ENCODE data around the gene TJP2.

DNA sequence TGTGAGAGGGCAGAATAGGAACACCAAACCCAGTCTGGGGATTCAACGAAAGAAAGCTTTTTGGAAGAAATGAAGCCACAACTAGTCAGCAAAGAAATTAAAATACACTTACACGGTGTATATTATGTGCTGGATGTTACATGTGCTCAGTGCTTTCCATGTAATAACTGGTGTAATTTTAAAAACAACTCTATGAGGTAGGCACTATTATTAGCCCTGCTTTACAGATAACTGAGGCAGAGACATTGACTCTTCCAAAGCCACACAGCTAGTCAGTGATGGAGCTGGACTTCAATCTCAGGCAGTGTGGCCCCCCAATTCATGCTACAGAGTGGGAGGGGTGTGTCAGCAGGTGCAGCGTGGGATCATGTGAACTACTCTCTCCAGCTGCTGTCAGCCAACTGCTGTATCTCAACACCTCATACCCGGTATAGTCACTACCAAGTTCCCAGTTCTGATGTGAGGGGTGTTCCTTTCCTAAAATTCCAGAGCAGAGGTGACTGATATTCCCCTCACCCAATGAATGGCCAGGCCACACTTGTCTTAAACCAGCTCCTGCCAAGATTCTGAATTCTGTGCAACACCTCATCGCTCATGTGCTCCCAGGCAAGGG lies 33.8 kb upstream of the TJP2 start:
- TF ChIP-seq TEAD1 (CRISPR knock-in tag; IDR thresholded peaks at IDR 0.05) = no peak
- no peak for TF ChIP-seq MLX (CRISPR knock-in tag; IDR thresholded peaks at IDR 0.05)
- no peak for TF ChIP-seq FOXJ3 (CRISPR knock-in tag; IDR thresholded peaks at IDR 0.05; ENCODE audit: borderline replicate concordance)
- TF ChIP-seq, protein P1, sequence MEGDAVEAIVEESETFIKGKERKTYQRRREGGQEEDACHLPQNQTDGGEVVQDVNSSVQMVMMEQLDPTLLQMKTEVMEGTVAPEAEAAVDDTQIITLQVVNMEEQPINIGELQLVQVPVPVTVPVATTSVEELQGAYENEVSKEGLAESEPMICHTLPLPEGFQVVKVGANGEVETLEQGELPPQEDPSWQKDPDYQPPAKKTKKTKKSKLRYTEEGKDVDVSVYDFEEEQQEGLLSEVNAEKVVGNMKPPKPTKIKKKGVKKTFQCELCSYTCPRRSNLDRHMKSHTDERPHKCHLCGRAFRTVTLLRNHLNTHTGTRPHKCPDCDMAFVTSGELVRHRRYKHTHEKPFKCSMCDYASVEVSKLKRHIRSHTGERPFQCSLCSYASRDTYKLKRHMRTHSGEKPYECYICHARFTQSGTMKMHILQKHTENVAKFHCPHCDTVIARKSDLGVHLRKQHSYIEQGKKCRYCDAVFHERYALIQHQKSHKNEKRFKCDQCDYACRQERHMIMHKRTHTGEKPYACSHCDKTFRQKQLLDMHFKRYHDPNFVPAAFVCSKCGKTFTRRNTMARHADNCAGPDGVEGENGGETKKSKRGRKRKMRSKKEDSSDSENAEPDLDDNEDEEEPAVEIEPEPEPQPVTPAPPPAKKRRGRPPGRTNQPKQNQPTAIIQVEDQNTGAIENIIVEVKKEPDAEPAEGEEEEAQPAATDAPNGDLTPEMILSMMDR (IDR thresholded peaks at IDR 0.05) = no peak
- TF ChIP-seq, protein P2, sequence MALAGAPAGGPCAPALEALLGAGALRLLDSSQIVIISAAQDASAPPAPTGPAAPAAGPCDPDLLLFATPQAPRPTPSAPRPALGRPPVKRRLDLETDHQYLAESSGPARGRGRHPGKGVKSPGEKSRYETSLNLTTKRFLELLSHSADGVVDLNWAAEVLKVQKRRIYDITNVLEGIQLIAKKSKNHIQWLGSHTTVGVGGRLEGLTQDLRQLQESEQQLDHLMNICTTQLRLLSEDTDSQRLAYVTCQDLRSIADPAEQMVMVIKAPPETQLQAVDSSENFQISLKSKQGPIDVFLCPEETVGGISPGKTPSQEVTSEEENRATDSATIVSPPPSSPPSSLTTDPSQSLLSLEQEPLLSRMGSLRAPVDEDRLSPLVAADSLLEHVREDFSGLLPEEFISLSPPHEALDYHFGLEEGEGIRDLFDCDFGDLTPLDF (CRISPR knock-in tag; IDR thresholded peaks at IDR 0.05) = no peak
- no peak for TF ChIP-seq ZBTB43 (CRISPR knock-in tag; IDR thresholded peaks at IDR 0.05)
- TF ChIP-seq, protein P3, sequence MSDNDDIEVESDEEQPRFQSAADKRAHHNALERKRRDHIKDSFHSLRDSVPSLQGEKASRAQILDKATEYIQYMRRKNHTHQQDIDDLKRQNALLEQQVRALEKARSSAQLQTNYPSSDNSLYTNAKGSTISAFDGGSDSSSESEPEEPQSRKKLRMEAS (CRISPR knock-in tag; IDR thresholded peaks at IDR 0.05) = no peak
- no peak for TF ChIP-seq JUN (CRISPR knock-in tag; IDR thresholded peaks at IDR 0.05)
- TF ChIP-seq NFYB (CRISPR knock-in tag; conservative IDR thresholded peaks at IDR 0.05; ENCODE audit: low read depth) = no peak
